GM12892 (cell line): ENCODE data around the gene TTK.

Experiments
- DNase-seq: peaks from one replicate; pipeline ENCODE4 v3.0.0; 2011; ENCODE audit not compliant: insufficient read length
- FAIRE-seq: peaks from 2 replicates; lab custom pipeline; 2011; peaks lifted over from hg19 to GRCh38; lab: Jason Lieb, UNC
- POLR2A ChIP-seq: IDR thresholded peaks from 2 replicates; pipeline ENCODE4 v1.6.1; 2011; ENCODE audit warnings: low read depth, low read length, control low read depth
- POLR2AphosphoS5 ChIP-seq: IDR thresholded peaks from 2 replicates; pipeline ENCODE4 v1.6.1; 2011; ENCODE audit warnings: low read depth, low read length, control low read depth
- TAF1 ChIP-seq: IDR thresholded peaks from 2 replicates; pipeline ENCODE4 v1.6.1; 2011; ENCODE audit warnings: low read depth, mild to moderate bottlenecking, control low read depth, low read length, borderline replicate concordance

Gene TTK

GRCh38 chr6:79997728-79998127 is 6.7 kb upstream of the TTK start:
- TF ChIP-seq POLR2AphosphoS5 (no peak), POLR2A (no peak), TAF1 (no peak)
- FAIRE-seq (no peak), DNase-seq (no peak)

DNA sequence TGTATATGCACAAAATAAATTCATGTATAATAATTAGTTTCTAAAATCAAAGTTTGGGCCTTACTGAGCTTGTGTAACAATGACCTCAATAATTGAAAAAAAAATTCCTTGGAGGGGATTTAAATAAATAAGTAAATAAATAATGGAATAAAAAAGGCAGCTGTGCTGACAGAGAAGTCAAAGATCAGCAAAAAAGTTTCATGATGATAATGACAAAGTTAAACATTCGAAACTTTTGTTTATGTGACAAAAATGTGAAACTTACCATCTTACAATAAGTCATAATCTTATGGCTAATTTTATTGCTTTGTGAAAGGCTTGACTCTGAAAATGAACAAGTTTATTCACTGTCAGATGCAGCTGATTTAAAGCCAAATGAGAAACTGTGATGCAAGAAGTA is 3.1 kb upstream of the TTK start:
- DNase-seq (no peak), FAIRE-seq (no peak)
- TF ChIP-seq TAF1 (no peak), POLR2AphosphoS5 (no peak), POLR2A (no peak)

DNA sequence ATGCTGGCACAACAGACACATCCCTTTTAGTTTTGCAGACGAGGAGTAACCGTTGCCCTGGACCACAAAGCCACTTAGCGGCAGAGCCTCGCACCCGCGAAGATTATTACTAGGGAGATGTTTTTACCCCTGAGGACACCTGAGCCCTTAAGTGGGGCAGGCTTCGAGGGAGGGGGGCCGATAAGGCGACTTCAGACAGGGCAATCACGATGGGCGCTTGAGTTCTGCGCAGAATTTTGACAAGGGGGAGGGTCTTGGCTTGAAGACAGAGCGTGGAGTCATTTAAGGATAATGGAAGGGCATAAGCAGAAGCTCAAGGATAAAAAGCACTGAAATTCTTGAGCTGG is 650 bp upstream of the TTK start:
- FAIRE-seq (no peak), DNase-seq (no peak)
- TF ChIP-seq POLR2A = no peak
- TF ChIP-seq POLR2AphosphoS5 = no peak

DNA sequence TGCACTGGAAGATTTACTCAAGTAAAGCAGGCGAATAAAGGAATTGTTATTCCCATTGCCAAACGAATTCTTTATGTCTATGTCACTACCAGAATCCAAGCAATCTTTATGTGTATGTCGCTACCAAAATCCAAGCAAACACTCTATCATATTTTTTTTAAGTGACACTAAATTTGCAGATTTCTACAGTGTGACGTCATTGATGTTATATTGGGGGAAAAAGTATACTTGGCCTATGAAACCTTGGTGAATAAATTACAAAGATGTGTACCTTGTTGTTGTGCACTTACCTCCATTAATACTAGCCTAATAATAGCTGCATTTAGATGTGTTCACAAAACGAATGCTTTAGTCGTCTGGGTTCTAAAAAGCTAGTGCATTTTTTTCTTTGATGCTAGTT is 957 bp downstream of the TTK start:
- no peak for FAIRE-seq

DNA sequence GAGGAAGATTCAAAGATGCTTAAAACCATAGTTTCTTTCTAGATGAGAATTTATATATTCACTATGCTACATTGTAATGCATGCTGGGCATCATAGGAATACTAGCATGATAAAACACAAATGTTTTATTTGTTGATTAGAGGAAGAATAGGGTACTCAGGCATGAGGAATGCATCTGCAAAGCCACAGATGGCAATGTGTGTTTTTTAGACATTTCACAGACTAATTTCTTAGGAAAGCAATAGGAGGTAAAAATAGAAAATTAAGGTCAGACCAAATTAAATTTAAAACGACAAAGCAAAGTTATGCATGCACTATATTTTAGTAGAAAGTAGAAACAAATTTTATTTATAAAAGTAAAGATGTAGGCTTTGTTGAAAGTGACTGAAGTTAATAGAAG is 2.1 kb downstream of the TTK start:
- FAIRE-seq (no peak), DNase-seq (no peak)
- TF ChIP-seq TAF1 (no peak), POLR2A (no peak), POLR2AphosphoS5 (no peak)

More for the DNA sequence above, 957 bp downstream of the TTK start:
- no peak for TF ChIP-seq TAF1
- TF ChIP-seq POLR2AphosphoS5 = no peak
- TF ChIP-seq POLR2A = no peak
- no peak for DNase-seq

- TF ChIP-seq POLR2A = no peak
- TF ChIP-seq TAF1 = no peak
- TF ChIP-seq POLR2AphosphoS5 = no peak
- FAIRE-seq (no peak), DNase-seq (no peak)
Measured at GRCh38 chr6:80009531-80009930, 5.1 kb downstream of the TTK start.

GRCh38 chr6:80010288-80010687 is 5.8 kb downstream of the TTK start:
- TF ChIP-seq TAF1 (no peak), POLR2AphosphoS5 (no peak), POLR2A (no peak)
- FAIRE-seq (no peak), DNase-seq (no peak)

DNA sequence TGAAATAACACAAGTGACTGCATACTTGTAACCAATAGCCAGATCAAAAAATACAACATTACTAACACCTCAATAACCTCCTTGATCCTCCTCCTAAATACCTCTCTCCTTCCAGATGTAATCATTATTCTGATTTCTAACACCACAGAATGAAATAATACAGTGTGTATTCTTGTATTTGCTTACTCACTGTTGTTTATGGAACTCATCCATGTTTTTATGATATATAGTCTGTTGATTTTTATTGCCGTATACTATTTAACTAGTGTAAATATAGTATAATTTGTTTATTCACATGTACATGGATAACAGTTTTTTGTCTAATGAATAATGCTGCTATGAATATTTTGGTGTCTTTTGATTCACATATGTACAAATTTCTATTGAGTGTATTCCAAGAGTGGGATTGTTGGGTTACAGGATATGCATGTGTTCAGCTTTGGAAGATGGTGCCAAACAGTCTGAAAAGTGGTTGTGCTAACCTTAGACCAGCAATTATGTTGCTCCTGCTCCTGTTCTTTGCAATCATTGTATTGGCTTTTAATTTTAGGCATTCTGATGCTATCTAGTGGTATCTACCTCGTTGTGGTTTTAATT is 11.5 kb downstream of the TTK start:
- no peak for DNase-seq
- no peak for FAIRE-seq
- TF ChIP-seq POLR2A (no peak), TAF1 (no peak), POLR2AphosphoS5 (no peak)

DNA sequence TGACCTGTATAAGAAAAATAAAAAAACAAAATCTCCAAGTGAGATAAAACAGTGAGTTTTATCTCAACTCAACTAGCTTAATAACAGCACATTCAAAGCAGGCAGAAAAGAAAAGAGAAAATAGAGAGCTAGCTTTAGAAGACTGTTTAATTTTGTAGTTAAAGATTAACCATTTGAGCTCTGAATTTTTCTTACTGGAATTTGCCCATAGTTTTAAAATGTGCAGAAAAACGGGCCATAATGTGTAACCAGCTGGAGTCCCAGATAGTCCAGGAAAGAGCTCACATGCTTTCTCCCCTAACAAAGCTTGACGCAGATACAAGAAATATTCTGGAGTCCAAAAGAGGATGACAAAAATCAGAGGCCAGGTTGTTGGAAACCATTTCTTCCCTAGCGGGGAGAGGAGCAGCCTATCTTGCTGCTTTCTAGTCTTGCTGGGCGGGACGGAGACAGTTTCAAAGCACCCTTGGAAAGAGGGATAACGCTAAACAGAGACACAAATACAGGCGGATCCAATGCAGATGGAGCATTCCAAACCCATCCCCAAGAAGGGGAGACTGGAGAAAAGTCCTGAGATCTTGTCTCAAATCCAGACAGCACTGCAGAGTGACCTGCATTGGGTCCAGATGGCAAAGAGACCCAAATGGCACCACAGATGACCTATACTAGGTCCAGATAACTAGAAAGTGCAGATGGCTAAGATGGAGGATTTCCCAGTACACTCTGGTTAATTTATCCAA is 16.1 kb downstream of the TTK start:
- FAIRE-seq (no peak), DNase-seq (no peak)
- TF ChIP-seq TAF1 (no peak), POLR2AphosphoS5 (no peak), POLR2A (no peak)

GRCh38 chr6:80021131-80021530 is 16.7 kb downstream of the TTK start:
- FAIRE-seq (no peak), DNase-seq (no peak)
- TF ChIP-seq TAF1 (no peak), POLR2A (no peak), POLR2AphosphoS5 (no peak)

GRCh38 chr6:80021591-80021990 is 17.1 kb downstream of the TTK start:
- no peak for FAIRE-seq

GRCh38 chr6:80022803-80023202 is 18.4 kb downstream of the TTK start:
- FAIRE-seq (peak; percentile 17), DNase-seq (no peak)
- TF ChIP-seq POLR2AphosphoS5 (no peak), TAF1 (no peak)

More at GRCh38 chr6:80021591-80021990, 17.1 kb downstream of the TTK start:
- no peak for DNase-seq
- TF ChIP-seq POLR2A (no peak), POLR2AphosphoS5 (no peak), TAF1 (no peak)

- TF ChIP-seq POLR2AphosphoS5 (no peak), TAF1 (no peak), POLR2A (no peak)
- FAIRE-seq = no peak
Measured at GRCh38 chr6:80028589-80028988, 24.1 kb downstream of the TTK start.

More at GRCh38 chr6:80028589-80028988, 24.1 kb downstream of the TTK start:
- DNase-seq = no peak
